K562 (cell line): ENCODE measurements around the gene SLC66A2.

Source experiments
- ETV6 ChIP-seq, 3 experiments: fragments of 150-350 bp in 1 of 3; sonication (generic) in 1 of 3; formaldehyde crosslinking in 1 of 3; IDR thresholded peaks; 2 replicates each; pipeline versions ENCODE4 v1.6.1 to v1.8.0; 2014 to 2022; ENCODE audit warnings: borderline replicate concordance in 2 of 3, low read depth in 2 of 3, antibody characterized with exemption in 1 of 3, low read length in 1 of 3, mild to moderate bottlenecking in 1 of 3, missing genetic modification reagents in 1 of 3
- POLR2A ChIP-seq: fragments of 450-650 bp; conservative IDR thresholded peaks from 2 replicates; pipeline ENCODE4 v1.6.1; 2016
- PTBP1 ChIP-seq: fragments of 200-400 bp; formaldehyde crosslinking; IDR thresholded peaks from 2 replicates; pipeline ENCODE4 v1.6.1; 2017; ENCODE audit warnings: low read depth, low read length
- TSHZ1 ChIP-seq: fragments of 250-450 bp; sonication (Bioruptor Pico); IDR thresholded peaks from 2 replicates; pipeline ENCODE4 v1.4.0; 2020; ENCODE audit warnings: mild to moderate bottlenecking, moderate library complexity
- ZNF143 ChIP-seq: sonication (generic); formaldehyde crosslinking; IDR thresholded peaks from 2 replicates; pipeline ENCODE4 v1.9.0; 2022; ENCODE audit warnings: mild to moderate bottlenecking, missing genetic modification reagents
- ZNF224 ChIP-seq: sonication (generic); formaldehyde crosslinking; IDR thresholded peaks from 2 replicates; pipeline ENCODE4 v1.8.0; 2022; ENCODE audit warnings: mild to moderate bottlenecking, missing genetic modification reagents
- ZNF239 ChIP-seq: fragments of 250-450 bp; sonication (Bioruptor Pico); IDR thresholded peaks from 2 replicates; pipeline ENCODE4 v1.4.0; 2020; ENCODE audit warnings: mild to moderate bottlenecking
- TF ChIP-seq, protein P1 (sequence below), 3 experiments: IDR thresholded peaks in 2 of 3; conservative IDR thresholded peaks in 1 of 3; 2 replicates each; pipeline ENCODE4 v1.5.1; 2011 to 2012; ENCODE audit warnings: low read length in 3 of 3, mild to moderate bottlenecking in 3 of 3, control low read depth in 2 of 3, improper control_type of control experiment in 1 of 3, inconsistent platforms in 1 of 3, low read depth in 1 of 3, mixed read lengths in 1 of 3, moderate library complexity in 1 of 3; ENCODE audit not compliant: insufficient read depth in 2 of 3

GRCh38 chr18:79905993-79906392 lies 45.5 kb downstream of the SLC66A2 start:
- TF ChIP-seq, protein P1, sequence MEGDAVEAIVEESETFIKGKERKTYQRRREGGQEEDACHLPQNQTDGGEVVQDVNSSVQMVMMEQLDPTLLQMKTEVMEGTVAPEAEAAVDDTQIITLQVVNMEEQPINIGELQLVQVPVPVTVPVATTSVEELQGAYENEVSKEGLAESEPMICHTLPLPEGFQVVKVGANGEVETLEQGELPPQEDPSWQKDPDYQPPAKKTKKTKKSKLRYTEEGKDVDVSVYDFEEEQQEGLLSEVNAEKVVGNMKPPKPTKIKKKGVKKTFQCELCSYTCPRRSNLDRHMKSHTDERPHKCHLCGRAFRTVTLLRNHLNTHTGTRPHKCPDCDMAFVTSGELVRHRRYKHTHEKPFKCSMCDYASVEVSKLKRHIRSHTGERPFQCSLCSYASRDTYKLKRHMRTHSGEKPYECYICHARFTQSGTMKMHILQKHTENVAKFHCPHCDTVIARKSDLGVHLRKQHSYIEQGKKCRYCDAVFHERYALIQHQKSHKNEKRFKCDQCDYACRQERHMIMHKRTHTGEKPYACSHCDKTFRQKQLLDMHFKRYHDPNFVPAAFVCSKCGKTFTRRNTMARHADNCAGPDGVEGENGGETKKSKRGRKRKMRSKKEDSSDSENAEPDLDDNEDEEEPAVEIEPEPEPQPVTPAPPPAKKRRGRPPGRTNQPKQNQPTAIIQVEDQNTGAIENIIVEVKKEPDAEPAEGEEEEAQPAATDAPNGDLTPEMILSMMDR (IDR thresholded peaks at IDR 0.05 in 2 of 3, conservative IDR thresholded peaks at IDR 0.05 in 1 of 3; ENCODE audit: insufficient read depth in 2 of 3, low read depth in 1 of 3, low read length in 3 of 3), result no peak
- TF ChIP-seq ZNF143 (CRISPR knock-in tag) (no peak), ZNF239 (CRISPR knock-in tag) (no peak), ETV6 (IDR thresholded peaks at IDR 0.05; ENCODE audit: borderline replicate concordance in 1 of 2, low read depth in 2 of 2, low read length in 1 of 2) (no peak), ETV6 (CRISPR knock-in tag; IDR thresholded peaks at IDR 0.05; ENCODE audit: borderline replicate concordance) (no peak), PTBP1 (no peak), TSHZ1 (CRISPR knock-in tag) (no peak), POLR2A (no peak), ZNF224 (CRISPR knock-in tag) (no peak)
